Natural killer cell treated with Interleukin-12 subunit alpha and Interleukin-12 subunit beta and Interleukin-15 and Interleukin-18, amount 100 ng/mL, for 72 hours (primary cell): ENCODE measurements around the gene PRDX5. TPM values are rescaled to one million over a fixed set of nuclear protein-coding genes. Genes with fewer than 3 reads are reported as not detected.
A peak's percentile ranks its signal among the peaks of the same experiment; 100 is the strongest.
"Not testable (repeated sequence)": the region's sequence is repeated elsewhere in the genome, so short reads cannot be mapped to it uniquely, and the experiment has no call there.

Source experiments
- ATAC-seq, 2 donors: fragments of 150-1000 bp; cut with Tn5 transposase in 1 of 2; sonication (Bioruptor Pico), chemical (Tn5 transposase) in 1 of 2; 2 replicates each; pipeline ENCODE4 v1.10.0; 2021
- DNase-seq: peaks from one replicate; pipeline ENCODE4 v3.0.0; 2022; ENCODE audit warnings: low spot score
- H3K27ac Mint-ChIP-seq, 2 donors: 1 replicate in 1 of 2; 2 replicates in 1 of 2; pipeline ENCODE4 v1.8.0; 2022; ENCODE audit warnings: mixed read lengths in 2 of 2, mild to moderate bottlenecking in 1 of 2, moderate library complexity in 1 of 2
- H3K27me3 Mint-ChIP-seq, 2 donors: 1 replicate in 1 of 2; 2 replicates in 1 of 2; pipeline ENCODE4 v1.8.0; 2022; ENCODE audit warnings: mixed read lengths in 2 of 2
- H3K36me3 Mint-ChIP-seq: one replicate; pipeline ENCODE4 v1.8.0; 2022; ENCODE audit warnings: mixed read lengths
- H3K4me1 Mint-ChIP-seq, 2 donors: 1 replicate in 1 of 2; 2 replicates in 1 of 2; pipeline ENCODE4 v1.8.0; 2022; ENCODE audit warnings: low read depth in 2 of 2, mixed read lengths in 2 of 2, mild to moderate bottlenecking in 1 of 2
- H3K4me3 Mint-ChIP-seq: one replicate; pipeline ENCODE4 v1.8.0; 2022; ENCODE audit warnings: mixed read lengths
- H3K9me3 Mint-ChIP-seq: 2 replicates; pipeline ENCODE4 v1.8.0; 2022; ENCODE audit warnings: mixed read lengths
- total RNA-seq, 2 donors: library from RNA; stranded (reverse); gene quantifications; one replicate each; pipeline ENCODE4 v1.2.3, GENCODE V29; 2022

Gene PRDX5
- total RNA-seq, 2 donors from 2014 or later = 83.5 to 116 TPM

DNA sequence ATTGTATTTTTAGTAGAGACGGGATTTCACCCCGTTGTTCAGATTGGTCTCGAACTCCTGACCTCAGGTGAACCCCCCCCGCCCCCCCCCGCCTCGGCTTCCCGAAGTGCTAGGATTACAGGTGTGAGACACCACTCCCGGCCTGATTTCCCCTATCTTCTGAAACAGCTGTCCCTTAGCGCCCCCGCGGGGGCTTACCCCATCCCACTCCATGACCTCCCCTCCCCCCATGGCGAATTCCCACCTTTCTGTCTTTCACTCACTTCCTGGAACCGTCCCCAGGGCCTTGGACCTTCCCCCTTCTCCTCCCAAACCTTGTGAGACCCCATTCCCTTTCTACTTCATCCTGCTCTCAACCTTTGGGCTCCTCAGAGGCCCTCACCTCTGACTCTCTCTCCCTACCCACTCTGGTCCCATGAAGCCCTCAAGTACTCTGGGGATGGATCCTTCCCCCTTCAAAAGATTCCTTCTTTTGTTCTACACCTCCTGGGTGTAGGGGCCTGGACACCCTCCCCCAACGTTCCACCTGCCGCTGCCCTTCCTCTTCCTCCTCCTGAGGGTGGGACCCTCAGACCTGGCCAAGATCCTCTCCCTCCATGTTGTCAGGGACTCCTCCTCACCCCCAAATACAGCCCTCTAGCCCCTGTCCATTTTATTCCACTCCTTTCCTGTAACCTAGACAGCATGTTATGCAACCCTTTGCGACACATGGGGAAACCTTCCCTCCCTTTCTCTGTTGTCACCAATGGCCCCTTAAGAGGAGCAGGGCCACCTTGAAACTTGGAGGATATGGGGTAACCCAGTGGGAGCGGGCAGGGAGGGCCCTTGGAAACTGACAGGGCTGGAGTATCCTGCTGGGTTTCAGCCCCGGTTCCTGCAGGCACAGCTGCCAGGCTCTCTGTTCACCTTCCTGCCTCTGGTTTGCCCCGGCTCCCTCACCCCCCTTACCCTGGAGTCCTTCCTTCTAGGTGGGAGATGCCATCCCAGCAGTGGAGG, 1.1 kb downstream of the PRDX5 start:
- ATAC-seq = no peak
- H3K4me1 Mint-ChIP-seq = peaks cover 39 to 45% of the 10 kb centered on the region in 2 donors
- no peaks in the 10 kb centered on the region for H3K36me3 Mint-ChIP-seq
- no peaks in the 10 kb centered on the region for H3K27me3 Mint-ChIP-seq
- peak overlapping the region; percentile 89 for H3K4me3 Mint-ChIP-seq
- H3K9me3 Mint-ChIP-seq = no peaks in the 10 kb centered on the region
- DNase-seq = no peak
- H3K27ac Mint-ChIP-seq = peak overlapping the region; percentile 93 to 97

DNA sequence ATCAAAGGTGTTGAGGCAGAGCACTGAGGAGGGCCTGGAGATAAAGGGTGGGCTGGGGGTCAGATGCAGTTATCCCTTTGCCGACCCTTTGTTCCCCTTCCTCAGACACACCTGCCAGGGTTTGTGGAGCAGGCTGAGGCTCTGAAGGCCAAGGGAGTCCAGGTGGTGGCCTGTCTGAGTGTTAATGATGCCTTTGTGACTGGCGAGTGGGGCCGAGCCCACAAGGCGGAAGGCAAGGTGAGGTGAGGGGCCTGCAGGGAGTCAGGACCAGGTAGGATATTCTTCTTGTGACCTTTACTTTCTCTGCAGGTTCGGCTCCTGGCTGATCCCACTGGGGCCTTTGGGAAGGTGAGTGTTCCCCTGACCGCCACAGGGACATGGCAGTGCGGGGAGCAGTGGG, 2.6 kb downstream of the PRDX5 start:
- Mint-ChIP-seq H3K27me3 (no peaks in the 10 kb centered on the region), H3K36me3 (no peaks in the 10 kb centered on the region), H3K4me3 (peak overlapping the region; percentile 10), H3K4me1 (peaks cover 39 to 42% of the 10 kb centered on the region in 2 donors), H3K9me3 (no peaks in the 10 kb centered on the region), H3K27ac (peak overlapping the region; percentile 93 to 97)
- ATAC-seq (no peak), DNase-seq (no peak)

DNA sequence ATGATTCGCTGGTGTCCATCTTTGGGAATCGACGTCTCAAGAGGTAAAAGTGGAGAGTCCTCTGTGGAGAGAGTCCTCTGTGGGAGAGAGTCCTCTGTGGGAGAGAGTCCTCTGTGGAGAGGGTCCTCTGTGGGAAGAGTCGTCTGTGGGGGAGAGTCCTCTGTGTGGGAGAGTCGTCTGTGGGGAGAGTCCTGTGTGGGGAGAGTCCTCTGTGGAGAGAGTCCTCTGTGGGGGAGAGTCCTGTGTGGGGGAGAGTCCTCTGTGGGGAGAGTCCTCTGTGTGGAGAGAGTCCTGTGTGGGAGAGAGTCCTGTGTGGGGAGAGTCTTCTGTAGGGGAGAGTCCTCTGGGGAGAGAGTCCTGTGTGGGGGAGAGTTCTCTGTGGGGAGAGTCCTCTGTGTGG, 3.1 kb downstream of the PRDX5 start:
- ATAC-seq (no peak), DNase-seq (no peak)
- Mint-ChIP-seq H3K9me3 (no peaks in the 10 kb centered on the region), H3K27ac (peak overlapping the region; percentile 93 to 97), H3K4me1 (peaks cover 39 to 42% of the 10 kb centered on the region in 2 donors), H3K27me3 (no peaks in the 10 kb centered on the region), H3K4me3 (no peak overlapping the region), H3K36me3 (no peaks in the 10 kb centered on the region)

DNA sequence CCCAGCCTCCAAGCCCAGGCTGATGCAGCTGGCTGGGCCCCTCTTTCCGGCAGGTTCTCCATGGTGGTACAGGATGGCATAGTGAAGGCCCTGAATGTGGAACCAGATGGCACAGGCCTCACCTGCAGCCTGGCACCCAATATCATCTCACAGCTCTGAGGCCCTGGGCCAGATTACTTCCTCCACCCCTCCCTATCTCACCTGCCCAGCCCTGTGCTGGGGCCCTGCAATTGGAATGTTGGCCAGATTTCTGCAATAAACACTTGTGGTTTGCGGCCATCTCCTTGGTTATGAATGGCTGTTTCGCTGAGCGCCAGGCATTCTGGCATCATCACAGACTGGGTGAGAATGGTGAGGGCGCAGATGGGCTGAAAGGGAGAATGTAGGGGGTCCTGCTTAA, 3.6 kb downstream of the PRDX5 start:
- Mint-ChIP-seq H3K27me3 (no peaks in the 10 kb centered on the region), H3K4me1 (peaks cover 37 to 39% of the 10 kb centered on the region in 2 donors), H3K4me3 (no peak overlapping the region), H3K27ac (peak overlapping the region in 1 of 2 donors; percentile 93), H3K9me3 (no peaks in the 10 kb centered on the region), H3K36me3 (no peaks in the 10 kb centered on the region)
- no peak for DNase-seq
- ATAC-seq = no peak

DNA sequence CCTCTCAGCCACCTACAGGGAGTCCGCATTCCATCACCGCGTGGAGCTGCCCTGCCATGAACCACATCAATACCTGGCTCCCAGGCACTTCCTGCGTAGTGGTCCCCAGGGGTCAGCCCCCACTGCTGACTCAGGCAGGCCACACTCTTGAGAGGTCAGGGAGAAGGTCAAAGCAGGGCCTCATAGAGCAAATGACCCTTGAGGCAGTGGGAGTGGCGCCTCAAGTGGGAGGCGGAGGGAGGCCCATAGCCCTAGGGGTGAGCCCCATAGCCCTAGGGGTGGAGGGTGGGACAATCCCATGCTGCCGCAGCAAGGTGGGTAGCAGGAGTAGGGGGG, 5.0 kb downstream of the PRDX5 start:
- no peak overlapping the region for H3K4me3 Mint-ChIP-seq
- no peaks in the 10 kb centered on the region for H3K27me3 Mint-ChIP-seq
- H3K27ac Mint-ChIP-seq = no peak overlapping the region
- H3K4me1 Mint-ChIP-seq = peaks cover 23 to 28% of the 10 kb centered on the region in 2 donors
- DNase-seq (no peak), ATAC-seq (no peak)
- H3K36me3 Mint-ChIP-seq = no peaks in the 10 kb centered on the region
- no peaks in the 10 kb centered on the region for H3K9me3 Mint-ChIP-seq

DNA sequence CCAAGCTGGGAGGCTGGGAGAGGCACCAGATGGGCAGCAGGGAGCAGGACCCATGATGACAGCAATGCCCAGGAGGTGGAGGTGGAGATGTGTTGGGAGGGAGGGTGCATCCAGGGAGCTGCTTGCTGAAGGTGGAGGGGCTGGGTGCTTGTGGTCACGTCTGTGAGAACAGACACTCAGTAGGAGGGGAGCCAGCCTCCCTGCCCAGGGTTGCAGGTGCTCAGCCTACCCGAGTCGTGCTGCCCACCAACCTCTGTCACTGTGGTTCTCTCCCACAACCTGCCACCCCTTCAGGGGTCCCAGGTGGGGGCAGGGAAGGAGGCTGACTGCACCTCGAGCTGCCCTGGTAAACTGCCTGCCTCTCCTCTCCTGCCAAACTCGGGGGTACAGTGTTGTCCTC, 5.5 kb downstream of the PRDX5 start:
- Mint-ChIP-seq H3K27me3 (no peaks in the 10 kb centered on the region), H3K4me1 (peaks cover 20 to 24% of the 10 kb centered on the region in 2 donors), H3K27ac (no peak overlapping the region), H3K36me3 (no peaks in the 10 kb centered on the region), H3K9me3 (no peaks in the 10 kb centered on the region), H3K4me3 (no peak overlapping the region)
- no peak for ATAC-seq
- DNase-seq = no peak

DNA sequence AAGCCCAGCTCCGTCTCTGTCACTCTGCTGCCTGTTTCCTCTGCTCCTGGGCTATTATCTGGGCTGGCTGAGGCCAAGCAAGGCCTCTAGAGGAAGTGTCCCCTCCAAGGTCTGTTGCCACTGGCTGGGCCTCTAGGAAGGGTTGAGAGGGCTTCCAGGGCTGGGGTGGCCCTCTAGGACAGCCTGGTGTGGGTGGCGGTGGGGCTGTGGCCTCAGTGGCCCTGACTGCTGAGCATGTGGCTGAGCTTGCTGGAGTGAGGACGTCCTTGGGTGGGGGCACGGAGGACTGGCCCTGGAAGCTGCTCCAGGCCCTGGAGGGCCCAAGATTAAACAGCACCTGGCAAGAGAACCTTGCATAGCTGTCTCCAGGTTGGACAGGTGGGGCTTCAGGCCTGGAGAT, 6.1 kb downstream of the PRDX5 start:
- not testable (repeated sequence) for H3K27me3 Mint-ChIP-seq, H3K27ac Mint-ChIP-seq, H3K9me3 Mint-ChIP-seq, H3K36me3 Mint-ChIP-seq, DNase-seq, ATAC-seq, H3K4me3 Mint-ChIP-seq
- peaks cover 16 to 22% of the 10 kb centered on the region in 2 donors for H3K4me1 Mint-ChIP-seq

DNA sequence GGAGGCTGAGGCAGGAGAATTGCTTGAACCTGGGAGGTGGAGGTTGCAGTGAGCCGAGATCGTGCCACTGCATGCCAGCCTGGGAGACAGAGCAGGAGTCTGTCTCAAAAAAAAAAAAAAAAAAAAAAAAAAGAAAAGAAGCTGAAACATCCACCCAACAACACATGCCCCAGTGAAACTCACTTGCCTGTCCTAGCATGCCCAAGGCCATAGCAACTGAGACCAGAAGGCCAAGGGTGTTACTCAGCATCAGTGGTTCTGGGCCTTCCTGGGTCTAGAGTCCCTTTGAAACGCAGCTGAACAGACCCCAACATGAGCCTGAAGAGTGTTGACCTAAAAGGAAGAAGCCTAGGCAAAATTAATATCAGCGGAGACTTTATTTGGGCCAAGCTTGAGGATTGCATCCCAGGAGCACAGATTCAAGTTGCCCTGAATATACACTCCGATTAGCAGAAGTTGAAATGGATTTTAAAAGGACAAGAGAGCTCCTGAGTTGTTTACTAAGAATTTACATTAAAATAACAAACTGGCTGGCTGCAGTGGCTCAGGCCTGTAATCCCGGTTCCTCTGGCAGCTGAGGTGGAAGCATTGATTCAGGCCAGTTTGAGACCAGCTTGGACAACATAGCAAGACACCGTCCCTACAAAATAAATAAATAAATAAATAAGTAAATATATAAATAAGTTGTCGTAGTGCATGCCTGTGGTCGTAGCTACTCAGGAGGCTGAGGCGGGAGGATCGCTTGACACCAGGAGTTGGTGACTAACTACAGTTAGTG, 7.0 kb downstream of the PRDX5 start:
- H3K27ac Mint-ChIP-seq = no peak overlapping the region
- DNase-seq (no peak), ATAC-seq (no peak)
- no peak overlapping the region for H3K4me3 Mint-ChIP-seq
- peaks cover 10 to 13% of the 10 kb centered on the region in 2 donors for H3K4me1 Mint-ChIP-seq
- H3K36me3 Mint-ChIP-seq = no peaks in the 10 kb centered on the region
- no peaks in the 10 kb centered on the region for H3K9me3 Mint-ChIP-seq
- H3K27me3 Mint-ChIP-seq = no peaks in the 10 kb centered on the region

DNA sequence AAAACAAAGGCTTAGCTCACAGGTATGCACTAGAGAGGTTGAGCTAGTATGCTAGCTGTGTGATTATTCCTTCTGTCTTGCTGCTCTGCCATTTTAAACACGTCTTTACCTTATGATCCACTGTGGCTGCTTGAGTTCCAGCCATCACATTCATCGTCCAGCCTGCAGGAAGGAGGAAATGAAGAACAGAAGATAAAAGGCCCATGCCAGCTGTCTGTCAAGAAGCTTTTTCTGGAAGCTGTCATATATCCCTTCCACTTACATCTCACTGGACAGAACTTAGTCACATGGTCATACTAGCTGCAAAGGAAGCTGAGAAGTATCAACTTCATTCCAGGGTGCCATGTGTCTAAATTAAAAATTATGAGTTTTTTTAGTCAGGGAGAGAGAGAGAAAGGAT, 9.5 kb downstream of the PRDX5 start:
- H3K27ac Mint-ChIP-seq = no peak overlapping the region
- ATAC-seq (no peak), DNase-seq (no peak)
- no peaks in the 10 kb centered on the region for H3K9me3 Mint-ChIP-seq
- peaks cover 8 to 18% of the 10 kb centered on the region in 2 donors for H3K4me1 Mint-ChIP-seq
- H3K27me3 Mint-ChIP-seq = no peaks in the 10 kb centered on the region
- H3K36me3 Mint-ChIP-seq = no peaks in the 10 kb centered on the region
- H3K4me3 Mint-ChIP-seq = no peak overlapping the region

DNA sequence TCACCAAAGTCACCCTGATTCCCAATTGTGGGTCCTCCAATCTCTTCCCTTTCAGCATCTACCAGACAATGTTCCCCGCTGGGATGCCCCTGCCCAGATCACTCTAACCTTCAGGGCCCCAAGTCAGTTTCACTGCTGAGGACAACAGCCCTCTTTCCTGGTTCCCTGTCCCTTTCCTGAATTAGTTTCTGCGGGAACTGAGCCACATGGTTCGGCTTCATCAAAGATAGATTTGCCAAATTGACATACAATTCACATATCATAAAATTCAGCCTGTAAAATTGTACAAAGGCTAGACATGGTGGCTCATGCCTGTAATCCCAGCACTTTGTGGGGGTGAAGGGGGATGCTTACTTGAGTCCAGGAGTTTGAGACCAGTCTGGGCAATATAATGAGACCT, 10.1 kb downstream of the PRDX5 start:
- no peaks in the 10 kb centered on the region for H3K9me3 Mint-ChIP-seq
- H3K36me3 Mint-ChIP-seq = no peaks in the 10 kb centered on the region
- H3K4me3 Mint-ChIP-seq = no peak overlapping the region
- peaks cover 8 to 18% of the 10 kb centered on the region in 2 donors for H3K4me1 Mint-ChIP-seq
- no peak for DNase-seq
- H3K27ac Mint-ChIP-seq = peak overlapping the region in 1 of 2 donors; percentile 13
- H3K27me3 Mint-ChIP-seq = no peaks in the 10 kb centered on the region
- ATAC-seq = no peak

DNA sequence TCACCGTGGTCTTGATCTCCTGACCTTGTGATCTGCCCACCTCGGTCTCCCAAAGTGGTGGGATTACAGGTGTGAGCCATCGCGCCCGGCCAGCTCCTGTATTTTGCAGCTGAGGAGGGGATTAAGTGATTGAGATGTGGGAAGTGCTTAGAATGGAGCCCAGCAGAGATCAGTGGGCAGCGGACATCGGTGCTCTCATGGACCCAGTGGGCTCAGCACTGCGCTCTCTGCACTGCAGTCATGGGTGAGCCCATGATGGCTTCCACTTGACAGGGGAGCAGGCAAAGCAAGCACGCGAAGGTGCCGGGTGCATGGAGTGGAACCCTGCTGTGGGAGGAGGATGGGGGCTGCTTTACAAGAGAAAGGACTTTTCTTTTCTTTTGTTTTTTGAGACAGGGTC, 13.0 kb downstream of the PRDX5 start:
- H3K4me3 Mint-ChIP-seq = peak overlapping the region; percentile 68
- DNase-seq (no peak), ATAC-seq (no peak)
- H3K4me1 Mint-ChIP-seq = peaks cover 17 to 24% of the 10 kb centered on the region in 2 donors
- peak overlapping the region; percentile 75 to 79 for H3K27ac Mint-ChIP-seq
- H3K27me3 Mint-ChIP-seq = no peaks in the 10 kb centered on the region
- H3K36me3 Mint-ChIP-seq = no peaks in the 10 kb centered on the region
- H3K9me3 Mint-ChIP-seq = no peaks in the 10 kb centered on the region

DNA sequence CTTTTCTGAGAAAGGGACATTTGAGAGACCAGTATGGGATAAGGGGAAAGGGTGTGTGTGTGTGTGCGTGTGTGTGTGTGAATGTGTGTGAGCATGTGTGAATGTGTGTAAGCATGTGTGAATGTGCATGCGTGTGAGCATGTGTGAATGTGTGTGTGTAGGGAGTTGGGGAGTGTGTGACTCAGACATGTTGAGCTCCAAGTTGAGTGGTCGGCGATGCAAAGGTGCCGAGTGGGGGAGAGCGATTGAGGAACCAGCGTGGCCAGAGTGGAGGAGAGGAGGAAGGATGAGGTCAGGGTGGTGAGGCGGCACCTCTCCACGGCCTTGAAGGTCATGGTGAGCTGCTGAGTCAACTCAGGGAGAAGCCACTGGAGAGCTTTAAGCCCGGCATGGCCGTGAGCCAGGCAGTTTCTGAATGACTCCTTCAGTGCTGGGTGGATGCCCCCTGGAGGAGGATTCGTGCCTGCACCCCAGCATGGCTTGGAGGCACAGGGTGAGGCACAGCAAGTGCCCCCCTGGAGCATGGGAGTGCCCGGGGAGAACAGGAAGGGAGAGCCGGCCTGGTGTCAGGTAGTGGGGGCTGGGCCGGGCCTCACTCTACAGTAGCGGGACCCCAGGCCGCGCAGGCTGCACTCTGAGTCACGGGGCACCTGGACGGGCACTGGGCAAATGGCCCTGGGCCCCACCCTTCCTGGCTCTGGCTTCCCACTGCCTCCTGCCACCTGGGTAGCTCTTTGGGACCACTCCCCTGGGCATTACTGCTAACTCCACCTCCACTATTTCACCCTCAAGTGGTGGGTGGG, 13.8 kb downstream of the PRDX5 start:
- Mint-ChIP-seq H3K27me3 (no peaks in the 10 kb centered on the region), H3K36me3 (no peaks in the 10 kb centered on the region), H3K4me1 (peaks cover 17 to 24% of the 10 kb centered on the region in 2 donors), H3K4me3 (peak overlapping the region; percentile 68), H3K27ac (peak overlapping the region; percentile 75 to 79), H3K9me3 (no peaks in the 10 kb centered on the region)
- ATAC-seq = peak; percentile 96 to 97
- DNase-seq = peak; percentile 95

DNA sequence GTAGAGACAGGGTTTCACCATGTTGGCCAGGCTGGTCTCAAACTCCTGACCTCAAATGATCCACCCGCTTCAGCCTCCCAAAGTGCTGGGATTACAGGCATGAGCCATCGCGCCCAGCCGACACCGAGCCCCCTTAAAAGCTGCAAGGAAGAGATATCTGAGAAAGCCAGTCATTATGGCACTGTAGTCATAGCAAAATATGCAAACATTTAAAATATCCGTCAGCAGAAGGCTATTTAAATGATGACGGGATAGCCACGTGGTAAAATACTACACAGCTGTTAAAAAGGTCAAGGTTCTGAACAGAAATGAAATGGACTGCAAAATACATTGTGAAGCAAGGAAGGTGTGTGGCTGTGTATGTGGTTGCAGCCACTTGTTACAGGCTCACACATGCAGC, 15.6 kb downstream of the PRDX5 start:
- ATAC-seq (no peak), DNase-seq (no peak)
- H3K27me3 Mint-ChIP-seq = no peaks in the 10 kb centered on the region
- H3K9me3 Mint-ChIP-seq = no peaks in the 10 kb centered on the region
- no peak overlapping the region for H3K4me3 Mint-ChIP-seq
- peaks cover 28% of the 10 kb centered on the region in 2 donors for H3K4me1 Mint-ChIP-seq
- H3K36me3 Mint-ChIP-seq = no peaks in the 10 kb centered on the region
- peak overlapping the region in 1 of 2 donors; percentile 62 for H3K27ac Mint-ChIP-seq
